CD14-positive monocyte (primary cell): Measurements from ENCODE around the gene MAML3. TPM values are rescaled to one million over a fixed set of nuclear protein-coding genes. Genes with fewer than 3 reads are reported as not detected.

Experiments used
- DNase-seq, 3 donors: peaks; one replicate each; pipeline ENCODE4 v3.0.0-alpha.2; 2011 to 2022
- H2AFZ ChIP-seq: 2 replicates; pipeline ENCODE4 v1.6.0; 2012; ENCODE audit warnings: mild to moderate bottlenecking, low read depth, low read length, inconsistent platforms; ENCODE audit not compliant: insufficient read depth, poor library complexity, severe bottlenecking
- H3K27ac ChIP-seq, 2 donors: 1 replicate in 1 of 2; 2 replicates in 1 of 2; pipeline ENCODE4 v1.5.1; 2012 to 2013; ENCODE audit warnings: low read length in 2 of 2, control low read depth in 1 of 2, inconsistent platforms in 1 of 2, low read depth in 1 of 2, mild to moderate bottlenecking in 1 of 2
- H3K27me3 ChIP-seq, 2 donors: one replicate each; pipeline versions ENCODE4 v1.6.0 to v1.6.1; 2011 to 2013; ENCODE audit warnings: low read length in 2 of 2; ENCODE audit not compliant: control insufficient read depth in 2 of 2, insufficient read depth in 2 of 2
- H3K36me3 ChIP-seq, 2 donors: replicated peaks in 1 of 2; 1 replicate in 1 of 2; 2 replicates in 1 of 2; pipeline versions ENCODE4 v1.5.1 to v1.6.1; 2012 to 2013; ENCODE audit warnings: low read length in 2 of 2, control low read depth in 1 of 2, inconsistent platforms in 1 of 2, mild to moderate bottlenecking in 1 of 2; ENCODE audit not compliant: insufficient read depth in 2 of 2, control insufficient read depth in 1 of 2
- H3K4me1 ChIP-seq, 2 donors: 1 replicate in 1 of 2; 2 replicates in 1 of 2; pipeline versions ENCODE4 v1.5.1 to v1.6.1; 2012 to 2013; ENCODE audit warnings: low read length in 2 of 2, control low read depth in 1 of 2, inconsistent platforms in 1 of 2, mild to moderate bottlenecking in 1 of 2, moderate library complexity in 1 of 2; ENCODE audit not compliant: insufficient read depth in 2 of 2, control insufficient read depth in 1 of 2
- H3K4me2 ChIP-seq: replicated peaks from 2 replicates; pipeline ENCODE3; 2012; ENCODE audit warnings: low read length, moderate library complexity, mild to moderate bottlenecking; ENCODE audit not compliant: poor library complexity, severe bottlenecking; ENCODE audit errors: extremely low read depth
- H3K4me3 ChIP-seq, 3 experiments: fragments of 200-600 bp in 1 of 3; sonication (generic) in 1 of 3; replicated peaks in 1 of 3; 1 replicate in 2 of 3; 2 replicates in 1 of 3; pipeline ENCODE4 v1.5.1; 2011 to 2013; ENCODE audit warnings: low read length in 3 of 3, mild to moderate bottlenecking in 3 of 3, control low read depth in 2 of 3, low read depth in 2 of 3, inconsistent platforms in 1 of 3, moderate library complexity in 1 of 3
- H3K79me2 ChIP-seq: 2 replicates; pipeline ENCODE4 v1.6.0; 2012; ENCODE audit warnings: mild to moderate bottlenecking, control low read depth, inconsistent platforms, low read length, moderate library complexity; ENCODE audit not compliant: insufficient read depth
- H3K9ac ChIP-seq: 2 replicates; pipeline ENCODE4 v1.6.0; 2017; ENCODE audit warnings: low read length, mild to moderate bottlenecking; ENCODE audit not compliant: insufficient read depth, poor library complexity, severe bottlenecking
- H3K9me3 ChIP-seq, 2 donors: replicated peaks in 1 of 2; 1 replicate in 1 of 2; 2 replicates in 1 of 2; pipeline versions ENCODE4 v1.5.1 to v1.6.1; 2012 to 2013; ENCODE audit warnings: low read length in 2 of 2, control low read depth in 1 of 2; ENCODE audit not compliant: control insufficient read depth in 1 of 2, insufficient read depth in 1 of 2
- H4K20me1 ChIP-seq: 2 replicates; pipeline ENCODE4 v1.6.0; 2012; ENCODE audit warnings: mild to moderate bottlenecking, low read length, control low read depth, moderate library complexity; ENCODE audit not compliant: insufficient read depth
- H3K27ac Mint-ChIP-seq, 7 donors: one replicate each; pipeline ENCODE4 v1.8.0; 2020; ENCODE audit warnings: mild to moderate bottlenecking in 7 of 7, mixed read lengths in 7 of 7, moderate library complexity in 6 of 7, inconsistent platforms in 2 of 7
- H3K27me3 Mint-ChIP-seq, 3 donors: one replicate each; pipeline ENCODE4 v1.8.0; 2021 to 2022; ENCODE audit warnings: low read depth in 3 of 3, mild to moderate bottlenecking in 3 of 3, mixed read lengths in 3 of 3, moderate library complexity in 3 of 3, inconsistent platforms in 1 of 3
- H3K36me3 Mint-ChIP-seq, 2 donors: one replicate each; pipeline ENCODE4 v1.8.0; 2020; ENCODE audit warnings: mixed read lengths in 2 of 2, inconsistent platforms in 1 of 2, mild to moderate bottlenecking in 1 of 2
- H3K4me1 Mint-ChIP-seq: one replicate; pipeline ENCODE4 v1.8.0; 2020; ENCODE audit warnings: mild to moderate bottlenecking, mixed read lengths
- H3K4me3 Mint-ChIP-seq, 2 donors: one replicate each; pipeline ENCODE4 v1.8.0; 2020; ENCODE audit warnings: mild to moderate bottlenecking in 2 of 2, mixed read lengths in 2 of 2, moderate library complexity in 1 of 2
- H3K9me3 Mint-ChIP-seq, 7 donors: one replicate each; pipeline ENCODE4 v1.8.0; 2020 to 2022; ENCODE audit warnings: mixed read lengths in 7 of 7, mild to moderate bottlenecking in 6 of 7, moderate library complexity in 6 of 7, inconsistent platforms in 2 of 7
- CTCF ChIP-seq: fragments of 200-600 bp; IDR thresholded peaks from one replicate; pipeline ENCODE4 v1.8.0; 2022; ENCODE audit warnings: antibody characterized with exemption, mild to moderate bottlenecking
- WGBS: methylation state at CpG from one replicate; pipeline ENCODE4 v1.1.5; 2013; ENCODE audit warnings: missing lambda C conversion rate; ENCODE audit not compliant: insufficient coverage; 5-methylcytosine and 5-hydroxymethylcytosine counted together
- intact Hi-C, 2 donors: fragments of 100-400 bp; cut with micrococcal nuclease; formaldehyde crosslinking; loops; one replicate each; pipeline versions ENCODE4 v1.15.0 to v1.15.1; 2023
- polyA plus RNA-seq, 3 donors: library from polyadenylated mRNA; depleted of rRNA in 1 of 3; unstranded in 2 of 3; stranded (reverse) in 1 of 3; fragments of 300-500 nt in 2 of 3; fragments of >200 nt in 1 of 3; fragmentation: Illumina TruSeq in 2 of 3; gene quantifications; 1 replicate in 2 of 3; 2 replicates in 1 of 3; pipeline ENCODE4 v1.2.3, GENCODE V29; 2012 to 2021

Gene MAML3
- polyA plus RNA-seq, 3 donors, result 1.5 to 6.5 (median 2.3) TPM

GRCh38 chr4:140195806-140196205 lies 41.8 kb upstream of the MAML3 start:
- H3K4me1 ChIP-seq, result no peaks in the 10 kb centered on the region
- H3K27me3 ChIP-seq, result no peaks in the 10 kb centered on the region
- 94% methylated on average over 4 of the region's 6 CpGs for WGBS
- H3K4me2 ChIP-seq, result no peak overlapping the region
- no peak for DNase-seq
- H2AFZ ChIP-seq, result no peak overlapping the region
- peaks cover 0 to 4% of the 10 kb centered on the region in 2 donors for H3K9me3 ChIP-seq
- no peaks in the 10 kb centered on the region for H4K20me1 ChIP-seq
- TF ChIP-seq CTCF, result no peak
- H3K36me3 Mint-ChIP-seq, result no peaks in the 10 kb centered on the region
- H3K4me3 Mint-ChIP-seq, result no peak overlapping the region
- no peak overlapping the region for H3K27ac ChIP-seq
- H3K9me3 Mint-ChIP-seq, result peaks cover 4 to 10% (median 6%) of the 10 kb centered on the region in 7 donors
- no peak overlapping the region for H3K9ac ChIP-seq
- no peaks in the 10 kb centered on the region for H3K79me2 ChIP-seq
- peaks cover 4% of the 10 kb centered on the region for H3K4me1 Mint-ChIP-seq
- H3K4me3 ChIP-seq, result no peak overlapping the region
- no peak overlapping the region for H3K27ac Mint-ChIP-seq
- intact Hi-C loops, result no loop called here
- peaks cover 0 to under 1% (median 0%) of the 10 kb centered on the region in 3 donors for H3K27me3 Mint-ChIP-seq
- no peaks in the 10 kb centered on the region for H3K36me3 ChIP-seq

GRCh38 chr4:140189805-140190204 lies 35.8 kb upstream of the MAML3 start:
- Histone ChIP-seq H2AFZ (no peak overlapping the region), H3K27me3 (no peaks in the 10 kb centered on the region), H3K4me1 (no peaks in the 10 kb centered on the region), H3K4me2 (no peak overlapping the region), H3K79me2 (no peaks in the 10 kb centered on the region), H3K4me3 (no peak overlapping the region), H3K9ac (no peak overlapping the region), H4K20me1 (no peaks in the 10 kb centered on the region), H3K27ac (no peak overlapping the region), H3K9me3 (no peaks in the 10 kb centered on the region), H3K36me3 (no peaks in the 10 kb centered on the region)
- H3K9me3 Mint-ChIP-seq, result peaks cover 0 to 1% (median 0%) of the 10 kb centered on the region in 7 donors
- no peak overlapping the region for H3K27ac Mint-ChIP-seq
- TF ChIP-seq CTCF, result no peak
- intact Hi-C loops, result no loop called here
- no CpG with 5 or more reads among the region's 2 CpGs for WGBS
- no peak for DNase-seq
- H3K27me3 Mint-ChIP-seq, result peaks cover 0 to 2% (median 0%) of the 10 kb centered on the region in 3 donors
- no peaks in the 10 kb centered on the region for H3K36me3 Mint-ChIP-seq
- no peaks in the 10 kb centered on the region for H3K4me1 Mint-ChIP-seq
- no peak overlapping the region for H3K4me3 Mint-ChIP-seq
